H9 (cell line): Measurements from ENCODE around the gene MPC1. TPM values are rescaled to one million over a fixed set of nuclear protein-coding genes. Genes with fewer than 3 reads are reported as not detected.

Experiments
- DNase-seq: peaks from one replicate; pipeline ENCODE4 v3.0.0-alpha.2; 2017
- H2AFZ ChIP-seq: one replicate; pipeline ENCODE4 v1.6.1; 2013; ENCODE audit warnings: mild to moderate bottlenecking, low read length, control low read depth, moderate library complexity
- H2AK5ac ChIP-seq: 2 replicates; pipeline ENCODE4 v1.6.1; 2013; ENCODE audit warnings: low read length, control low read depth, mixed read lengths; ENCODE audit not compliant: insufficient read length
- H2BK120ac ChIP-seq: one replicate; pipeline ENCODE4 v1.6.1; 2013; ENCODE audit warnings: low read depth, mild to moderate bottlenecking, low read length, control low read depth, inconsistent platforms; ENCODE audit not compliant: poor library complexity, severe bottlenecking
- H2BK12ac ChIP-seq: 2 replicates; pipeline ENCODE4 v1.6.1; 2013; ENCODE audit warnings: low read length, control low read depth, mixed read lengths, low read depth; ENCODE audit not compliant: insufficient read length
- H2BK15ac ChIP-seq: 2 replicates; pipeline ENCODE4 v1.6.1; 2013; ENCODE audit warnings: low read depth, low read length, control low read depth
- H2BK20ac ChIP-seq: one replicate; pipeline ENCODE4 v1.6.1; 2013; ENCODE audit warnings: low read depth, mild to moderate bottlenecking, low read length, control low read depth, inconsistent platforms; ENCODE audit not compliant: poor library complexity, severe bottlenecking
- H2BK5ac ChIP-seq: 2 replicates; pipeline ENCODE4 v1.6.1; 2013; ENCODE audit warnings: low read length, control low read depth, mixed read lengths; ENCODE audit not compliant: insufficient read length
- H3K14ac ChIP-seq: 2 replicates; pipeline ENCODE4 v1.6.1; 2013; ENCODE audit warnings: low read length, control low read depth; ENCODE audit not compliant: insufficient read depth
- H3K18ac ChIP-seq: 2 replicates; pipeline ENCODE4 v1.6.1; 2013; ENCODE audit warnings: low read depth, mild to moderate bottlenecking, mixed read lengths, low read length, control low read depth; ENCODE audit not compliant: insufficient read length
- H3K23ac ChIP-seq: 2 replicates; pipeline ENCODE4 v1.6.1; 2013; ENCODE audit warnings: low read length, control low read depth, mixed read lengths, low read depth; ENCODE audit not compliant: insufficient read length
- H3K23me2 ChIP-seq: 2 replicates; pipeline ENCODE4 v1.6.1; 2013; ENCODE audit warnings: low read depth, mild to moderate bottlenecking, mixed read lengths, low read length, control low read depth; ENCODE audit not compliant: insufficient read length, poor library complexity, severe bottlenecking
- H3K27ac ChIP-seq: 2 replicates; pipeline ENCODE4 v1.5.1; 2013; ENCODE audit warnings: low read length, control low read depth, mixed read lengths, low read depth; ENCODE audit not compliant: insufficient read length
- H3K27me3 ChIP-seq: 2 replicates; pipeline ENCODE4 v1.6.1; 2013; ENCODE audit warnings: low read length, control low read depth, inconsistent platforms; ENCODE audit not compliant: insufficient read depth
- H3K4ac ChIP-seq: 2 replicates; pipeline ENCODE4 v1.6.1; 2013; ENCODE audit warnings: low read depth, mild to moderate bottlenecking, control low read depth, inconsistent platforms, low read length, moderate library complexity
- H3K4me1 ChIP-seq: 2 replicates; pipeline ENCODE4 v1.6.1; 2013; ENCODE audit warnings: low read length, control low read depth, inconsistent platforms; ENCODE audit not compliant: insufficient read depth
- H3K4me2 ChIP-seq: 2 replicates; pipeline ENCODE4 v1.6.1; 2013; ENCODE audit warnings: low read length, control low read depth, mixed read lengths; ENCODE audit not compliant: insufficient read length, insufficient read depth
- H3K56ac ChIP-seq: 2 replicates; pipeline ENCODE4 v1.6.1; 2013; ENCODE audit warnings: low read depth, mild to moderate bottlenecking, mixed read lengths, low read length, control low read depth; ENCODE audit not compliant: insufficient read length
- H3K79me1 ChIP-seq: 2 replicates; pipeline ENCODE4 v1.6.1; 2013; ENCODE audit warnings: low read depth, mild to moderate bottlenecking, moderate library complexity, low read length, control low read depth, inconsistent platforms; ENCODE audit not compliant: insufficient read depth, poor library complexity, severe bottlenecking
- H3K79me2 ChIP-seq: 2 replicates; pipeline ENCODE4 v1.6.1; 2013; ENCODE audit warnings: low read length, control low read depth, inconsistent platforms; ENCODE audit not compliant: insufficient read depth
- H3K9ac ChIP-seq: 2 replicates; pipeline ENCODE4 v1.6.1; 2013; ENCODE audit warnings: low read length, control low read depth, mixed read lengths; ENCODE audit not compliant: insufficient read length; ENCODE audit errors: extremely low read depth
- H3K9me3 ChIP-seq: one replicate; pipeline ENCODE4 v1.6.1; 2013; ENCODE audit warnings: low read depth, low read length, inconsistent platforms; ENCODE audit not compliant: control insufficient read depth
- H3T11ph ChIP-seq: one replicate; pipeline ENCODE4 v1.6.1; 2013; ENCODE audit warnings: mild to moderate bottlenecking, low read length, control low read depth, inconsistent platforms
- H4K20me1 ChIP-seq: one replicate; pipeline ENCODE4 v1.6.1; 2013; ENCODE audit not compliant: control insufficient read depth, insufficient read length, insufficient read depth
- H4K5ac ChIP-seq: 2 replicates; pipeline ENCODE4 v1.6.1; 2013; ENCODE audit warnings: low read depth, mild to moderate bottlenecking, mixed read lengths, low read length, control low read depth; ENCODE audit not compliant: insufficient read length
- H4K8ac ChIP-seq: replicated peaks from 2 replicates; pipeline ENCODE4 v1.6.1; 2013; ENCODE audit warnings: low read length, control low read depth, mixed read lengths, low read depth; ENCODE audit not compliant: insufficient read length
- H4K91ac ChIP-seq: 2 replicates; pipeline ENCODE4 v1.6.1; 2013; ENCODE audit warnings: low read depth, mild to moderate bottlenecking, moderate library complexity, mixed read lengths, low read length, control low read depth; ENCODE audit not compliant: insufficient read length
- H3K27ac Mint-ChIP-seq, 3 experiments: 2 replicates in 2 of 3; 3 replicates in 1 of 3; pipeline ENCODE4 v1.8.0; 2020 to 2021; ENCODE audit warnings: mixed read lengths in 3 of 3, mild to moderate bottlenecking in 1 of 3, moderate library complexity in 1 of 3
- H3K27me3 Mint-ChIP-seq: 2 replicates; pipeline ENCODE4 v1.8.0; 2021; ENCODE audit warnings: low read depth, mild to moderate bottlenecking, moderate library complexity, mixed read lengths
- H3K36me3 Mint-ChIP-seq, 3 experiments: 2 replicates in 2 of 3; 3 replicates in 1 of 3; pipeline ENCODE4 v1.8.0; 2020 to 2021; ENCODE audit warnings: low read depth in 3 of 3, mixed read lengths in 3 of 3; ENCODE audit not compliant: insufficient read depth in 1 of 3
- H3K4me1 Mint-ChIP-seq, 2 experiments: 2 replicates each; pipeline ENCODE4 v1.8.0; 2020; ENCODE audit warnings: mixed read lengths in 2 of 2
- H3K4me3 Mint-ChIP-seq, 2 experiments: 2 replicates in 1 of 2; 3 replicates in 1 of 2; pipeline ENCODE4 v1.8.0; 2020 to 2021; ENCODE audit warnings: mild to moderate bottlenecking in 2 of 2, mixed read lengths in 2 of 2, moderate library complexity in 1 of 2
- H3K9me3 Mint-ChIP-seq, 2 experiments: 2 replicates in 1 of 2; 3 replicates in 1 of 2; pipeline ENCODE4 v1.8.0; 2020; ENCODE audit warnings: mild to moderate bottlenecking in 2 of 2, mixed read lengths in 2 of 2, moderate library complexity in 1 of 2
- WGBS: extraction: QIAGEN DNeasy Blood & Tissue Kit; methylation state at CpG from one replicate; pipeline ENCODE4 v1.1.7; 2013; ENCODE audit warnings: missing lambda C conversion rate, low lambda C conversion rate, mixed read lengths; ENCODE audit not compliant: insufficient read length; ENCODE audit errors: extremely low coverage; 5-methylcytosine and 5-hydroxymethylcytosine counted together
- total RNA-seq: library from RNA; stranded (reverse); gene quantifications from 2 replicates; pipeline ENCODE4 v1.2.1, GENCODE V29; 2021
- TF ChIP-seq, protein P1 (sequence below): fragments of 200-600 bp; sonication (generic); conservative IDR thresholded peaks from 3 replicates; pipeline ENCODE4 v1.8.0; 2021; ENCODE audit warnings: antibody characterized with exemption, mild to moderate bottlenecking

MPC1 gene
- total RNA-seq, 1 experiment from 2014 or later, result 10.0 TPM

DNA sequence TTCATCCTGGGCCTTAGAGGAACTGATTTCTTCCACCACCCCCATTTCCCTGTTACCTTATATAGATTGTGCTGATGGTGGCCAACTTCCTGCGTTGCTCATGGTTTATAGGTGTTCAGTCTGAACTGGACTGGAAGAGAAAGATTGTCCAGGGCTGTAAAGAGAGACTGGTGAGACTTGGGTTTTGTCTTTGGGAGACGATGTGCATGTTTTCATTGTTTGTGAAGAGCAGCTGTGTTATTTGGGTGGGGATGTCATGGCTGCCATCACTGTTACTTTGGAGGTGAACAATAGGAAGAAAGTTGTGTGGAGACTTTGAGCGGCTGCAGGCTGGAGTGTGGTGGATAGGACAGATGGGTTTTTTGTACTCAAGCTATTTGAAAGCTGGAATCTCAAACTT, 15.6 kb upstream of the MPC1 start:
- Histone ChIP-seq H3K14ac (no peak overlapping the region), H2BK15ac (no peak overlapping the region; the same call in 1 of the 2 replicates), H3K56ac (no peak overlapping the region), H3K4ac (no peak overlapping the region), H3K23me2 (no peaks in the 10 kb centered on the region), H2AFZ (no peak overlapping the region), H3K27me3 (no peaks in the 10 kb centered on the region), H2BK120ac (no peak overlapping the region), H4K8ac (no peak overlapping the region), H3K9ac (no peak overlapping the region), H3T11ph (no peak overlapping the region), H3K9me3 (no peaks in the 10 kb centered on the region), H4K5ac (no peak overlapping the region), H2BK20ac (no peak overlapping the region), H3K4me1 (0 out of 2 replicates have a peak, but pooled peaks cover 2% of the 10 kb centered on the region), H3K79me2 (peaks cover 2% of the 10 kb centered on the region; the same call in 1 of the 2 replicates), H2BK12ac (no peak overlapping the region), H2BK5ac (no peak overlapping the region), H4K91ac (no peak overlapping the region), H3K79me1 (no peaks in the 10 kb centered on the region), H4K20me1 (no peaks in the 10 kb centered on the region), H3K18ac (no peak overlapping the region), H3K4me2 (no peak overlapping the region), H3K23ac (no peak overlapping the region), H2AK5ac (no peak overlapping the region), H3K27ac (no peak overlapping the region)
- no peak overlapping the region for H3K27ac Mint-ChIP-seq
- no peak for DNase-seq
- peaks cover 2% of the 10 kb centered on the region in 2 experiments; a peak in 3 of 5 replicates for H3K9me3 Mint-ChIP-seq
- H3K4me1 Mint-ChIP-seq, result peaks cover 5 to 6% of the 10 kb centered on the region in 2 experiments
- no peak overlapping the region for H3K4me3 Mint-ChIP-seq
- TF ChIP-seq, protein P1, sequence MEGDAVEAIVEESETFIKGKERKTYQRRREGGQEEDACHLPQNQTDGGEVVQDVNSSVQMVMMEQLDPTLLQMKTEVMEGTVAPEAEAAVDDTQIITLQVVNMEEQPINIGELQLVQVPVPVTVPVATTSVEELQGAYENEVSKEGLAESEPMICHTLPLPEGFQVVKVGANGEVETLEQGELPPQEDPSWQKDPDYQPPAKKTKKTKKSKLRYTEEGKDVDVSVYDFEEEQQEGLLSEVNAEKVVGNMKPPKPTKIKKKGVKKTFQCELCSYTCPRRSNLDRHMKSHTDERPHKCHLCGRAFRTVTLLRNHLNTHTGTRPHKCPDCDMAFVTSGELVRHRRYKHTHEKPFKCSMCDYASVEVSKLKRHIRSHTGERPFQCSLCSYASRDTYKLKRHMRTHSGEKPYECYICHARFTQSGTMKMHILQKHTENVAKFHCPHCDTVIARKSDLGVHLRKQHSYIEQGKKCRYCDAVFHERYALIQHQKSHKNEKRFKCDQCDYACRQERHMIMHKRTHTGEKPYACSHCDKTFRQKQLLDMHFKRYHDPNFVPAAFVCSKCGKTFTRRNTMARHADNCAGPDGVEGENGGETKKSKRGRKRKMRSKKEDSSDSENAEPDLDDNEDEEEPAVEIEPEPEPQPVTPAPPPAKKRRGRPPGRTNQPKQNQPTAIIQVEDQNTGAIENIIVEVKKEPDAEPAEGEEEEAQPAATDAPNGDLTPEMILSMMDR, result no peak
- H3K27me3 Mint-ChIP-seq, result peaks cover 19% of the 10 kb centered on the region
- H3K36me3 Mint-ChIP-seq, result peaks cover 0 to 1% (median 0%) of the 10 kb centered on the region in 3 experiments; a peak in 1 of 7 replicates
- no CpG with 5 or more reads among the region's 3 CpGs for WGBS
